ENCODE data around the gene RXFP2.

The RXFP2 gene

GRCh38 chr13:31774186-31774750 is 34.9 kb downstream of the RXFP2 start:
- no peak for TF ChIP-seq CTCF (IDR thresholded peaks at IDR 0.05; ENCODE audit: low read depth, low read length)
- no peak for DNase-seq (ENCODE audit: extremely low read depth, low read depth)

GRCh38 chr13:31775148-31775547 is 35.8 kb downstream of the RXFP2 start:
- TF ChIP-seq CTCF (IDR thresholded peaks at IDR 0.05; ENCODE audit: low read depth, low read length): no peak
- DNase-seq (ENCODE audit: extremely low read depth, low read depth): no peak

GRCh38 chr13:31775686-31776085 is 36.4 kb downstream of the RXFP2 start:
- TF ChIP-seq CTCF (IDR thresholded peaks at IDR 0.05; ENCODE audit: low read depth, low read length): no peak

GRCh38 chr13:31781064-31781463 is 41.7 kb downstream of the RXFP2 start:
- DNase-seq (ENCODE audit: extremely low read depth, low read depth): no peak
- no peak for TF ChIP-seq CTCF (IDR thresholded peaks at IDR 0.05; ENCODE audit: low read depth, low read length)

More at GRCh38 chr13:31775686-31776085, 36.4 kb downstream of the RXFP2 start:
- no peak for DNase-seq (ENCODE audit: extremely low read depth, low read depth)

GRCh38 chr13:31786011-31786410 is 46.7 kb downstream of the RXFP2 start:
- DNase-seq (ENCODE audit: extremely low read depth, low read depth): no peak
- TF ChIP-seq CTCF (IDR thresholded peaks at IDR 0.05; ENCODE audit: low read depth, low read length): no peak

GRCh38 chr13:31790992-31791391 is 51.7 kb downstream of the RXFP2 start:
- DNase-seq (ENCODE audit: extremely low read depth, low read depth): no peak
- no peak for TF ChIP-seq CTCF (IDR thresholded peaks at IDR 0.05; ENCODE audit: low read depth, low read length)

- no peak for DNase-seq (ENCODE audit: extremely low read depth, low read depth)
- TF ChIP-seq CTCF (IDR thresholded peaks at IDR 0.05; ENCODE audit: low read depth, low read length): no peak
Observed at GRCh38 chr13:31793246-31793645, 53.9 kb downstream of the RXFP2 start.
